ENCODE measurements around the gene HLA-DMB. TPM values are rescaled to one million over a fixed set of nuclear protein-coding genes. Genes with fewer than 3 reads are reported as not detected.

The HLA-DMB gene
- total RNA-seq, 1 experiment from 2014 or later, result 0.34 TPM

DNA sequence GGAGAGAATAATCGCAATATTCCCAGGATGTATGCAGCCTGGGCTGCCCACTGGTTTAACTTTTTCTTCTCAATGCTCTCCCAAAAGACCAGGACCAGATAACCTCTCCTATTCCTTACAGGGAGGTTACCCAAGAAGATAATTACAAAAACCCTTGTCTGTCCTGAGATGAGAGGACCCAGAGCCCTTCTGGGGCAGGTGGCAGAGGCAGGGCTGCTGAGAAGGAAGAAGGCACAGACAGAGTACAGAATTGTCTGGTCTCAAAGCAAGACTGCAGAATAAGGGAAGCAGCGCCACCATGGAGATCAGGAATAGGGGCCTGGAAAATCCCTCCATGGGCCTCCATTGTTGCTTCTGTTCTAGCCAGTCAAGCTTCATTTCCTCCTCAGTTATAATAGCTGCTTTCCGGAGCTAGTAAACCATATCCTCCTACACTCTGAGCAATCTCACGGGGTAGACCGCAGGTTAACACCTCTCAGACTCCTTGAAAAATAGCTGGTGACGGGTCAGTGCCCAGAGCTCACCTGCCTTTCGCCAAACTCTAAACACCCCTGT lies 463 bp upstream of the HLA-DMB start:
- Histone ChIP-seq H3K27ac (ENCODE audit: low read depth, low read length, poor library complexity, severe bottlenecking) (peak overlapping the region; percentile 54), H3K4me3 (ENCODE audit: low read depth, low read length, poor library complexity, severe bottlenecking) (peak overlapping the region; percentile 24), H3K9me3 (ENCODE audit: low read depth, low read length, poor library complexity, severe bottlenecking) (no peaks in the 10 kb centered on the region), H3K36me3 (ENCODE audit: insufficient read depth, low read length, poor library complexity, severe bottlenecking) (no peaks in the 10 kb centered on the region), H3K27me3 (replicated peaks; ENCODE audit: insufficient read depth, low read depth, low read length, poor library complexity) (peaks cover 3% of the 10 kb centered on the region), H3K4me1 (ENCODE audit: insufficient read depth, low read length, poor library complexity, severe bottlenecking) (peaks cover 8% of the 10 kb centered on the region)
- intact Hi-C loops (cut with micrococcal nuclease; ENCODE audit: unreplicated experiment), result no loop called here
- CTCF ChIA-PET, result interaction anchor here (0.7 to 1.6 kb wide), 3 partner anchors 13 to 73 kb away, joined by 3 to 6 read pairs (median 3); no protein-coding TSS in a partner anchor
- TF ChIP-seq, protein P1, sequence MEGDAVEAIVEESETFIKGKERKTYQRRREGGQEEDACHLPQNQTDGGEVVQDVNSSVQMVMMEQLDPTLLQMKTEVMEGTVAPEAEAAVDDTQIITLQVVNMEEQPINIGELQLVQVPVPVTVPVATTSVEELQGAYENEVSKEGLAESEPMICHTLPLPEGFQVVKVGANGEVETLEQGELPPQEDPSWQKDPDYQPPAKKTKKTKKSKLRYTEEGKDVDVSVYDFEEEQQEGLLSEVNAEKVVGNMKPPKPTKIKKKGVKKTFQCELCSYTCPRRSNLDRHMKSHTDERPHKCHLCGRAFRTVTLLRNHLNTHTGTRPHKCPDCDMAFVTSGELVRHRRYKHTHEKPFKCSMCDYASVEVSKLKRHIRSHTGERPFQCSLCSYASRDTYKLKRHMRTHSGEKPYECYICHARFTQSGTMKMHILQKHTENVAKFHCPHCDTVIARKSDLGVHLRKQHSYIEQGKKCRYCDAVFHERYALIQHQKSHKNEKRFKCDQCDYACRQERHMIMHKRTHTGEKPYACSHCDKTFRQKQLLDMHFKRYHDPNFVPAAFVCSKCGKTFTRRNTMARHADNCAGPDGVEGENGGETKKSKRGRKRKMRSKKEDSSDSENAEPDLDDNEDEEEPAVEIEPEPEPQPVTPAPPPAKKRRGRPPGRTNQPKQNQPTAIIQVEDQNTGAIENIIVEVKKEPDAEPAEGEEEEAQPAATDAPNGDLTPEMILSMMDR (conservative IDR thresholded peaks at IDR 0.05; ENCODE audit: low read depth, low read length), result no peak
- TF ChIP-seq EZH2 (IDR thresholded peaks at IDR 0.05; ENCODE audit: borderline replicate concordance, low read depth, low read length, poor library complexity, severe bottlenecking), result no peak
- peak; percentile 48 for DNase-seq (ENCODE audit: low spot score)
- no TSS peak for BruUV-seq (replicated peaks)
- POLR2A ChIA-PET (ENCODE audit: low non-redundant PET), result interaction anchor here (0.6 to 1.3 kb wide), 2 partner anchors 31 to 43 kb away, joined by 3 to 7 read pairs; no protein-coding TSS in a partner anchor

DNA sequence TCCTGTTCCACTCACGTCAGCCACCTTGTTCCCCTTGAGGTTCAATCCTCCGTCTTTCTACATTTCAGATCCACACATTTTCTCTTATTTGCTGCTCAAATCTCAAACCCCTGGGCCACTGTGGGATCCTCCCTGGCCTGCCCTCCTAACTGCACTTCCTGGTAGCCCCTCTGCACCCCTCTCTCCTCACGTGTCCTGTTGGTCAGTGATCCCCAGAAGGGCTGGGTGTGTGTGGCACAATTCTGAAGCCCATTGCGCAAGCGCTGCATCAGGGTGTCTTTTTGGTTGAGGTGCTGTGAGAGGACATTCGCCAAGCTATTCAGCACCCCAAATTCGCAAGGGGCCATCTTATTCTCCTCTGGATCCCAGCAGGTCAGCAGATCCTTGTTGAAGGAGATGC lies 2.3 kb downstream of the HLA-DMB start:
- ChIA-PET POLR2A (ENCODE audit: low non-redundant PET) (no interaction called here), CTCF (no interaction called here)
- Histone ChIP-seq H3K27me3 (replicated peaks; ENCODE audit: insufficient read depth, low read depth, low read length, poor library complexity) (peaks cover 17% of the 10 kb centered on the region), H3K4me3 (ENCODE audit: low read depth, low read length, poor library complexity, severe bottlenecking) (no peak overlapping the region), H3K9me3 (ENCODE audit: low read depth, low read length, poor library complexity, severe bottlenecking) (no peaks in the 10 kb centered on the region), H3K36me3 (ENCODE audit: insufficient read depth, low read length, poor library complexity, severe bottlenecking) (no peaks in the 10 kb centered on the region), H3K27ac (ENCODE audit: low read depth, low read length, poor library complexity, severe bottlenecking) (no peak overlapping the region), H3K4me1 (ENCODE audit: insufficient read depth, low read length, poor library complexity, severe bottlenecking) (peaks cover 8% of the 10 kb centered on the region)
- no TSS peak for BruUV-seq (replicated peaks)
- intact Hi-C loops (cut with micrococcal nuclease; ENCODE audit: unreplicated experiment), result no loop called here
- TF ChIP-seq, protein P1 (conservative IDR thresholded peaks at IDR 0.05; ENCODE audit: low read depth, low read length), result no peak
- TF ChIP-seq EZH2 (IDR thresholded peaks at IDR 0.05; ENCODE audit: borderline replicate concordance, low read depth, low read length, poor library complexity, severe bottlenecking), result no peak
- no peak for DNase-seq (ENCODE audit: low spot score)

DNA sequence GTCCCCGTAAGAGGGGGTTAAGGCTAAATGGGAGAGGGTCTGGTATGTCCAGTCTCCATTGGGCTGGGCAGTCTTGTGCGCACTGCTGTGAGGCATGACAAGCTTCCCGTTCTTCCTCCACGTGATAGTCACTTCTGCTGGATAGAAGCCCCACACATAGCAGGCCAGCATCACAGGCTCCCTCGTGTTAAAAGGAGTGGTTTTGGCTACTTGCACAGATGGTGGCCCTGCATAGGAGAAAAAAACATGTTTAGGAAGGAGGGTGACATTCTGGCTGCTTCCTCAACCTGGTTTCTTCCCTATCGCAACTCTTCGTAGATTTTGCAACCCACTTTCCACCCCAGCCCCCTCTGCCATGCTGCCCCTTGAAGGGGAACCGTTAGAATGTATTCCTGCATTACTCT lies 3.6 kb downstream of the HLA-DMB start:
- no peak overlapping the region for H3K27ac ChIP-seq (ENCODE audit: low read depth, low read length, poor library complexity, severe bottlenecking)

More for the DNA sequence above, 3.6 kb downstream of the HLA-DMB start:
- ChIA-PET CTCF (no interaction called here), POLR2A (ENCODE audit: low non-redundant PET) (no interaction called here)
- no peak for TF ChIP-seq EZH2 (IDR thresholded peaks at IDR 0.05; ENCODE audit: borderline replicate concordance, low read depth, low read length, poor library complexity, severe bottlenecking)
- TF ChIP-seq, protein P1 (conservative IDR thresholded peaks at IDR 0.05; ENCODE audit: low read depth, low read length), result no peak
- DNase-seq (ENCODE audit: low spot score), result no peak
- Histone ChIP-seq H3K27me3 (replicated peaks; ENCODE audit: insufficient read depth, low read depth, low read length, poor library complexity) (peaks cover 17% of the 10 kb centered on the region), H3K36me3 (ENCODE audit: insufficient read depth, low read length, poor library complexity, severe bottlenecking) (no peaks in the 10 kb centered on the region), H3K4me1 (ENCODE audit: insufficient read depth, low read length, poor library complexity, severe bottlenecking) (peaks cover 8% of the 10 kb centered on the region), H3K4me3 (ENCODE audit: low read depth, low read length, poor library complexity, severe bottlenecking) (no peak overlapping the region), H3K9me3 (ENCODE audit: low read depth, low read length, poor library complexity, severe bottlenecking) (no peaks in the 10 kb centered on the region)
- BruUV-seq (replicated peaks), result no TSS peak
- intact Hi-C loops (cut with micrococcal nuclease; ENCODE audit: unreplicated experiment), result no loop called here
